Measurements from ENCODE around the gene PDE8A.

Gene PDE8A

DNA sequence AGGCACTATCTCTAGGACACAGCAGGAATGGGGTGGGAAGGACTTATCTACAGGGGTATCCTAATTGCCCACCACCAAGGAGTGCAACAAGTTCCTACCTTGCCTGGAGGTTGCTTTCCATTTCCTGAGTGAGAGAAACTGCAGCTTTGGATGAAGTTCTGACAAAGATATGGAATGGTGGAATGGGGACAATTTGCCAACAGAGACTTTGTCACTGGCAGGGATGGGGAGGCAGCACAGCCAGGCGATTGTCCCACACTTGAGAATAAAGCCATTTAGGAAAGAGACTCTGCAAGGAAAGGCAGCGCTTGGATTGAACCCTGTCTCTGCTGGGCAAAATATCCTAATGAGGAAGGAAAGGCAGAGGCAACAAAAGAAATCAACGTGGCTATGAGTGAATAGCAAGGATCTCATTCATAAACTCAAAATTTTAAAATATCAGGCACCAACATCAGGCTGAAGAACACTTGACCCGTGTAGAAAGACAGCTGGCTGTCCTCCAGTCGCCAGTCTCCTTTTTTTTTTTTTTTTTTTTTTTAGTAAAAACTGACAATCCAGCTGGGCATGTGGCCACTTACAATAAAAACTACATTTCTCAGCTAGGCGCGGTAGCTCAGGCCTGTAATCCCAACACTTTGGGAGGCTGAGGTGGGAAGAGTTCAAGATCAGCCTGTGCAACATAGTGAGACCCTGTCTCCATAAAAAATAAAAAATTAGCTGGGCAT lies 31.6 kb upstream of the PDE8A start:
- Histone ChIP-seq H3K9me3 (ENCODE audit: control insufficient read depth, low read depth, low read length) (no peaks in the 10 kb centered on the region), H3K4me1 (ENCODE audit: control insufficient read depth, low read depth, low read length) (no peaks in the 10 kb centered on the region), H3K9ac (ENCODE audit: low read length) (no peak overlapping the region), H3K27ac (ENCODE audit: low read length) (no peak overlapping the region), H3K36me3 (ENCODE audit: control insufficient read depth, low read depth, low read length) (no peaks in the 10 kb centered on the region), H3K4me3 (ENCODE audit: low read length) (no peak overlapping the region), H3K27me3 (ENCODE audit: control insufficient read depth, insufficient read depth, low read length) (no peaks in the 10 kb centered on the region)

DNA sequence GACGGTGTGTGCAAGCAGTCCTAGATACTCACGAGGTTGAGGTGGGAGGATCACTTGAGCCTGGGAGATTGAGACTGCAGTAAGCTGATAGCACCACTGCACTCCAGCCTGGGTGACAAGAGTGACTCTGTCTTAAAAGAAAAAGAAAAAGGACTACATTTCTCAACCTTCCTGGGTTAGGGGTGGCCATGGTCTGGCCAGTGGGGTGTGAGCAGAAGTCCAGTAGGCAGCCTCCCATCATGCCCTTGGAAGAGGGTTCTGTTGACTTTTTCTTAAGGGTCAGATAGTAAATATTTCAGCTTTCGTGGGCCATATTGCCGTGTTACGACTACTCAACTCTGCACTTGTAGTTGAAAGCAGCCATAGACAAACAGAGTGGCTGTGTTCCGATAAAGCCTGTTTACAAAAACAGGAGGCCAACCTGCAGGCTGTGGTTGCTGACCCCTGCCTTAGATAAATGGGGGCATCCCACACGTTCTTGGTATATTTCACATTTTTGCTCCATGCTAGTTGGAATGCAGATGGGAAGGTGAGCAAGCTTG lies 31.0 kb upstream of the PDE8A start:
- Histone ChIP-seq H3K4me1 (ENCODE audit: control insufficient read depth, low read depth, low read length) (peaks cover 3% of the 10 kb centered on the region), H3K9me3 (ENCODE audit: control insufficient read depth, low read depth, low read length) (no peaks in the 10 kb centered on the region), H3K9ac (ENCODE audit: low read length) (no peak overlapping the region), H3K4me3 (ENCODE audit: low read length) (no peak overlapping the region), H3K36me3 (ENCODE audit: control insufficient read depth, low read depth, low read length) (no peaks in the 10 kb centered on the region), H3K27ac (ENCODE audit: low read length) (no peak overlapping the region), H3K27me3 (ENCODE audit: control insufficient read depth, insufficient read depth, low read length) (no peaks in the 10 kb centered on the region)

DNA sequence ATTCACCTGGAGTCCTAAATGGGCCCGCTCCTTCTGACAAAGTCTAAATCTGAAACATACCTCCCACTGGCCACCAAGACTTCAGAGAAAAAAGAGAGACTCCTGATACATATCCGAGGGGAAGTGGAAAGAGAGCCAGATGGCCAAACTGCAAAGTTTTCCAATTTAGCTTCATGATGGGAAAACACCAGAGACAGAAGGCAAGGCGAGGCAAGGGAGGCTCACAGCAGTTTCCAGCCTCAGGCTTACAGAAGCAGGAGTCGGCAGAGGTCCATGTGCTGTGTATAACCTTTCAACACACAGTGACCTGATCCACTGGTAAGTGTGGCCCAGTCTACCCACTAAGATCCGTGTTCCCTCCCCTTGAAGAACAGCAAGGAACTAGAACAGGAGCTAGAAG lies 29.9 kb upstream of the PDE8A start:
- Histone ChIP-seq H3K27me3 (ENCODE audit: control insufficient read depth, insufficient read depth, low read length) (no peaks in the 10 kb centered on the region), H3K4me1 (ENCODE audit: control insufficient read depth, low read depth, low read length) (peaks cover 3% of the 10 kb centered on the region), H3K4me3 (ENCODE audit: low read length) (no peak overlapping the region), H3K27ac (ENCODE audit: low read length) (no peak overlapping the region), H3K9me3 (ENCODE audit: control insufficient read depth, low read depth, low read length) (no peaks in the 10 kb centered on the region), H3K9ac (ENCODE audit: low read length) (no peak overlapping the region), H3K36me3 (ENCODE audit: control insufficient read depth, low read depth, low read length) (no peaks in the 10 kb centered on the region)

- Histone ChIP-seq H3K27ac (ENCODE audit: low read length) (no peak overlapping the region), H3K9ac (ENCODE audit: low read length) (no peak overlapping the region), H3K9me3 (ENCODE audit: control insufficient read depth, low read depth, low read length) (no peaks in the 10 kb centered on the region), H3K4me3 (ENCODE audit: low read length) (no peak overlapping the region), H3K4me1 (ENCODE audit: control insufficient read depth, low read depth, low read length) (peaks cover 3% of the 10 kb centered on the region), H3K36me3 (ENCODE audit: control insufficient read depth, low read depth, low read length) (no peaks in the 10 kb centered on the region), H3K27me3 (ENCODE audit: control insufficient read depth, insufficient read depth, low read length) (no peaks in the 10 kb centered on the region)
Measured at GRCh38 chr15:84953136-84953535, 28.5 kb upstream of the PDE8A start.

DNA sequence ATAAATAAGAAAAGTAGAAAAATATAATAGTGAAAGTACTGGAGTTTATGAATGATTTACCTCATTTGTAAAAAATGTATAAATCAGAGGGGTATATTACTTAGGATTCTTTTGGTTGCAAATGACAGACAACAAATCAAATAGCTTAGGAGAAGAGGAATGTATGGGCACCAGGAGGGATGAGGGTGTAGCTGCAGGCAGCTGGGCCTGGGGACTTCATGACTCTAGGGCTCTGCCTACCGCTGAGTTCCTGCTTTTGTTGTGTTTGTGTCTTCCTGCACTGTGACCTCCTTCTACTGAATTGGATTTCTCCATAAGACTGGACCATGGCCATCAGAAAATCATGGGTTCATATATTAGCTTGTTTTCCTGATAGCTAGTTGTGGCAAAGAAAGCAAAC lies 27.9 kb upstream of the PDE8A start:
- no peaks in the 10 kb centered on the region for H3K9me3 ChIP-seq (ENCODE audit: control insufficient read depth, low read depth, low read length)
- H3K9ac ChIP-seq (ENCODE audit: low read length) = no peak overlapping the region
- no peak overlapping the region for H3K4me3 ChIP-seq (ENCODE audit: low read length)
- no peaks in the 10 kb centered on the region for H3K27me3 ChIP-seq (ENCODE audit: control insufficient read depth, insufficient read depth, low read length)
- H3K36me3 ChIP-seq (ENCODE audit: control insufficient read depth, low read depth, low read length) = no peaks in the 10 kb centered on the region
- no peak overlapping the region for H3K27ac ChIP-seq (ENCODE audit: low read length)
- peaks cover 3% of the 10 kb centered on the region for H3K4me1 ChIP-seq (ENCODE audit: control insufficient read depth, low read depth, low read length)

DNA sequence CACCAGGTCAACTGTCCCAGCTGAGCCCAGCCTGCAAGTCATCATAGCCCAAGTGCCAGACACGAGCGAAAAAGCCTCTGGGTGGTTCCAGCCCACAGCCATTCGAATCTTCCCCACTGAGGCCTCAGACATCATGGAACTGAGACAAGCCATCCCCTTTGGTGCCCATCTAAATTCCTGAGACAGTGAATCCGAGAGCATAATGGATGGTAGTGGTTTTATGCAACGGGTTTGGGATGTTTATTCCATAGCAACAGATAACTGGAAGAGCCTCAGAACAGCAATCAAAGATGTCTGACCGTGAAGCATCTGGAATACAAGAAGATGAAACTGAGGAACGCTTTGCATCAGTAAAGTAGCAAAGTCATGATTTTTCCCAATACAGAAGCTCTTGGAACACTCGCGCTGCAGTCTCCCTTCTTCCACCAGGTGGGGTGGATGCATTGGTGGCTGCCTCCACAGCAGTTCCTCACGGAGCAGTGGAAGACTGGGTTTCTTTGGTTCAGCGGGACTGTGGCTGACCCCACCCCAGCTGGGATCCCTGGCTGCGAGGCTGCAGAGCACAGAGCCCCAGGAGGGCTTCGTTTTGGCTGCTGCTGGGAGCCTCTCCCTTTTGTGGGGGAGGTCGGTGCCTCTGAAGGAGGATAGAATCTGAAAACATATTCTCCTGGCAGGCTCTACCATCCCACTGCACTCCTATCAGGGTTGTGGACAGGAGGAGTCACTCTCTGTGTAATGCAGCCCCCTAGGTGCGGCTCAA lies 26.4 kb upstream of the PDE8A start:
- no peaks in the 10 kb centered on the region for H3K27me3 ChIP-seq (ENCODE audit: control insufficient read depth, insufficient read depth, low read length)
- no peak overlapping the region for H3K9ac ChIP-seq (ENCODE audit: low read length)
- no peaks in the 10 kb centered on the region for H3K36me3 ChIP-seq (ENCODE audit: control insufficient read depth, low read depth, low read length)
- no peak overlapping the region for H3K27ac ChIP-seq (ENCODE audit: low read length)
- H3K4me1 ChIP-seq (ENCODE audit: control insufficient read depth, low read depth, low read length) = peaks cover 10% of the 10 kb centered on the region
- H3K9me3 ChIP-seq (ENCODE audit: control insufficient read depth, low read depth, low read length) = no peaks in the 10 kb centered on the region
- peak overlapping the region; percentile 13 for H3K4me3 ChIP-seq (ENCODE audit: low read length)

DNA sequence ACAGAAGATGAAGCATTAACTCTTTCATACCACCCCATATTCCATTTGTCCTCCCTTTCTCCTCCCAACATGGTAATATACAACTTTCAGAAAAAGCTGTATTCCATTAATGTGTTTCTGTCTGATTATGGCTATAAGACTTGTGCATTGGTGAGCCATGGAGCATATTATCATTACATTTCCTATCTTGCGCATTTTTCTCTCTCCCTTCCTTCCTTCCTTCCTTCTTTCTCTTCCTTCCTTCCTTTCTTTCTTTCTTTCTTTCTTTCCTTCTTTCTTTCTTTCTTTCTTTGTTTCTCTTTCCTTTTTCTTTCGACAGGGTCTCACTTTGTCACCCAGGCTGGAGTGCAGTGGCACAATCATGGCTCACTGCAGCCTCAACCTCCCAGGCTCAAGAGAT lies 25.5 kb upstream of the PDE8A start:
- no peak overlapping the region for H3K27ac ChIP-seq (ENCODE audit: low read length)
- H3K36me3 ChIP-seq (ENCODE audit: control insufficient read depth, low read depth, low read length) = no peaks in the 10 kb centered on the region
- no peaks in the 10 kb centered on the region for H3K27me3 ChIP-seq (ENCODE audit: control insufficient read depth, insufficient read depth, low read length)
- no peak overlapping the region for H3K9ac ChIP-seq (ENCODE audit: low read length)
- peaks cover 17% of the 10 kb centered on the region for H3K4me1 ChIP-seq (ENCODE audit: control insufficient read depth, low read depth, low read length)
- no peaks in the 10 kb centered on the region for H3K9me3 ChIP-seq (ENCODE audit: control insufficient read depth, low read depth, low read length)
- no peak overlapping the region for H3K4me3 ChIP-seq (ENCODE audit: low read length)

DNA sequence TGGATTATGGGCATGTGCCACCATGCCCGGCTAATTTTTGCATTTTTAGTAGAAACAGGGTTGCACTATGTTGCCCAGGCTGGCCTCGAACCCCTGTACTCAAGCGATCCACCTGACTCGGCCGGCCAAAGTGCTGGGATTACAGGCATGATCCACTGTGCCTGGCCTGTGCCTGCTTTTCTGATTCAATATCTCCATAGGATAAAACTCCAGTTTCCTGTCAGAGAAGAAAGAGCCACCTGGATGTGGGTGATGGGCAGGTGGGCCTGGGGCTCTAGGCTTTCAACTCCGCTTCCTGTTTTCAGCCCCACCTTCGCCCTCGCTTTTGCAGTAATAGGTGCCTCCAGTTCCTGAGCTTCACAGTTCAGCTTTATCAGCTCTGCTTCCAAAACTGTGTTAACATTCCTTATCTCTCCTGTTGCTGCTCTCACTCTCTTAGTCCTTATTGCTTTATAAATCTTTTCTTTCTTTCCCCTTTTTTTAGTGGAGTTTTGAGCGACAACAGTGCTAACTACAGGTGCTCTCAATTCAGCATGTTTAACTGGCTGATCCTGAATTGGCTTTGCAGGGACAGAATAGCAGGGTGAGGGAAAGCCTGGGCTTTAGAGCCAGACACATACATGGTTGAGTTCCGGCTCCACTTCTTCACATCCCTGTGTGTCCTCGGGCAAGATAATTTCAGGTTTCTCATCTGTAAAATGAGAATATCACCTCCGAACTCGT lies 21.1 kb upstream of the PDE8A start:
- peaks cover 15% of the 10 kb centered on the region for H3K4me1 ChIP-seq (ENCODE audit: control insufficient read depth, low read depth, low read length)
- H3K4me3 ChIP-seq (ENCODE audit: low read length) = no peak overlapping the region
- no peak overlapping the region for H3K27ac ChIP-seq (ENCODE audit: low read length)
- H3K9me3 ChIP-seq (ENCODE audit: control insufficient read depth, low read depth, low read length) = no peaks in the 10 kb centered on the region
- H3K36me3 ChIP-seq (ENCODE audit: control insufficient read depth, low read depth, low read length) = no peaks in the 10 kb centered on the region
- no peak overlapping the region for H3K9ac ChIP-seq (ENCODE audit: low read length)
- no peaks in the 10 kb centered on the region for H3K27me3 ChIP-seq (ENCODE audit: control insufficient read depth, insufficient read depth, low read length)

DNA sequence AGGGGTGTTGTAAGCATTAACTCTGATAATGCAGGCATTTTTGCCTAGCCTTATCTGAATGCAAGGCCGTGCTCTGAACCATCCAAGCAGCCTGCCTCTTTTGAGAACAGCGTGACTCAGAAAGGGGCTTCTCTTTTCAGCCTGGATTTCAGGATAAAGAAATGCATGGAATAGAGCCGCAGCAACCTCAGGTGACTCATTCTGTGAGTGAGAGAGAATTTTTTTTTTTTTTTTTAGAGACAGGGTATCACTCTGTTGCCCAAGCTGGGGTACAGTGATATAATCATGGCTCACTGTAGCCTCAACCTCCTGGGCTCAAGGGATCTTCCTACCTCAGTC lies 20.6 kb upstream of the PDE8A start:
- Histone ChIP-seq H3K9ac (ENCODE audit: low read length) (no peak overlapping the region), H3K27me3 (ENCODE audit: control insufficient read depth, insufficient read depth, low read length) (no peaks in the 10 kb centered on the region), H3K27ac (ENCODE audit: low read length) (no peak overlapping the region)

DNA sequence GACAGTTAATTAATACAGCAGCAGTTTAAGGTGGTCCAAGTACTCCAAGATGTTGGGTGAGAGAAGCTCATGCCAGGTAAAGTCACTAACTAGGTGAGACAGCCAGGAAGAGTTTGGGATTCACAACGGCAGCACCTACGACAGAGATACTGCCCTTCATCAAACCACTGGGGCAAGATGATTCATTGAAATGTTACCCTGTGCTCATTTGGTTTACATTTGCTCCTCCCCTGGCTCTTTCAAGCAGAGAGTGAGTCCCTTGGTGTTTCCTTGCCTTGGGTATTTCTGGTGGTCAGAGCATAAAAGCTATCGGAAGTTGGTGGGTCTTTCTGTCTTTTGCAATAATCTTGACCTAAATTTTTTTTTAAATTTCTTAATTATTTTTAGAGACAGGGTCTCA lies 19.9 kb upstream of the PDE8A start:
- no peaks in the 10 kb centered on the region for H3K36me3 ChIP-seq (ENCODE audit: control insufficient read depth, low read depth, low read length)
- no peak overlapping the region for H3K4me3 ChIP-seq (ENCODE audit: low read length)
- no peaks in the 10 kb centered on the region for H3K27me3 ChIP-seq (ENCODE audit: control insufficient read depth, insufficient read depth, low read length)
- H3K9ac ChIP-seq (ENCODE audit: low read length) = no peak overlapping the region
- peaks cover 13% of the 10 kb centered on the region for H3K4me1 ChIP-seq (ENCODE audit: control insufficient read depth, low read depth, low read length)
- no peaks in the 10 kb centered on the region for H3K9me3 ChIP-seq (ENCODE audit: control insufficient read depth, low read depth, low read length)
- no peak overlapping the region for H3K27ac ChIP-seq (ENCODE audit: low read length)

More for the DNA sequence above, 20.6 kb upstream of the PDE8A start:
- no peaks in the 10 kb centered on the region for H3K9me3 ChIP-seq (ENCODE audit: control insufficient read depth, low read depth, low read length)
- H3K4me3 ChIP-seq (ENCODE audit: low read length) = no peak overlapping the region
- H3K36me3 ChIP-seq (ENCODE audit: control insufficient read depth, low read depth, low read length) = no peaks in the 10 kb centered on the region
- H3K4me1 ChIP-seq (ENCODE audit: control insufficient read depth, low read depth, low read length) = peaks cover 13% of the 10 kb centered on the region

DNA sequence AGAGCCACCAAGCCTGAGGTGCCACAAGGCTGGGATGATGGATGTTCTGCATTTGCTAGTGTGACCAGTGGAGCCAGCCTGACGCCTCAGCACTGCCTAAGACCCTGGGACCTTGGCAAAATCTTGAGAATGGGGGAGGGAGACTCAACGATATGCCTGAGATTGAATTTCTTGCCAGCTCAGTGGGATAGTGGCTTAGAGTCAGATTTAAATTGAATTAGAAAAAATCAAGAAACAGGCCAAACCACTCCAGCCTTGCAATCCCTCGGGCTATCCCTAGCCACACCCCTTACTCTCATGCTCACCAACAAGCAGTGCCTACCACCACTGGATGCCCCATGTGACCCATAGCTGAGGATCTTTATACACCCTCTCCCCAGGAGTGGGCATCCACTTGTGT lies 18.7 kb upstream of the PDE8A start:
- Histone ChIP-seq H3K27me3 (ENCODE audit: control insufficient read depth, insufficient read depth, low read length) (no peaks in the 10 kb centered on the region), H3K36me3 (ENCODE audit: control insufficient read depth, low read depth, low read length) (no peaks in the 10 kb centered on the region), H3K9ac (ENCODE audit: low read length) (no peak overlapping the region), H3K4me3 (ENCODE audit: low read length) (no peak overlapping the region), H3K4me1 (ENCODE audit: control insufficient read depth, low read depth, low read length) (peaks cover 16% of the 10 kb centered on the region), H3K9me3 (ENCODE audit: control insufficient read depth, low read depth, low read length) (no peaks in the 10 kb centered on the region), H3K27ac (ENCODE audit: low read length) (no peak overlapping the region)
